Stimulated activated memory B cell treated with anti-CD40 and anti-IgM and Interleukin-4, amounts not matched to agents 10 μg/mL and 1 μg/mL and 100 μg/mL, for 72 hours (primary cell): Measurements from ENCODE around the gene MAB21L2.
"Not testable (repeated sequence)": the region's sequence is repeated elsewhere in the genome, so short reads cannot be mapped to it uniquely, and the experiment has no call there.

Source experiments
- ATAC-seq: fragments of 150-1000 bp; cut with Tn5 transposase; 2 replicates; pipeline ENCODE4 v1.10.0; 2021
- H3K27ac Mint-ChIP-seq: one replicate; pipeline ENCODE4 v1.8.0; 2022; ENCODE audit warnings: mild to moderate bottlenecking, mixed read lengths
- H3K27me3 Mint-ChIP-seq: one replicate; pipeline ENCODE4 v1.8.0; 2022; ENCODE audit warnings: mixed read lengths
- H3K36me3 Mint-ChIP-seq: one replicate; pipeline ENCODE4 v1.8.0; 2022; ENCODE audit warnings: mixed read lengths
- H3K4me1 Mint-ChIP-seq: one replicate; pipeline ENCODE4 v1.8.0; 2022; ENCODE audit warnings: mixed read lengths
- H3K4me3 Mint-ChIP-seq: one replicate; pipeline ENCODE4 v1.8.0; 2022; ENCODE audit warnings: mild to moderate bottlenecking, moderate library complexity, mixed read lengths
- H3K9me3 Mint-ChIP-seq: one replicate; pipeline ENCODE4 v1.8.0; 2022; ENCODE audit warnings: mixed read lengths

Gene MAB21L2

GRCh38 chr4:150582146-150582872, at the start of gene MAB21L2:
MAB21L2 (plus strand) TSS chr4:150582151; CDS start chr4:150583030, 879 bp downstream.
- H3K4me1 Mint-ChIP-seq, result no peaks in the 10 kb centered on the region
- no peak within 1 kb of the TSS for H3K4me3 Mint-ChIP-seq
- H3K27ac Mint-ChIP-seq, result no peak within 1 kb of the TSS
- H3K36me3 Mint-ChIP-seq, result peaks cover 71% of the 10 kb centered on the region
- no peaks in the 10 kb centered on the region for H3K27me3 Mint-ChIP-seq
- no peak for ATAC-seq
- peaks cover 4% of the 10 kb centered on the region for H3K9me3 Mint-ChIP-seq

GRCh38 chr4:150533673-150534072, 48.3 kb upstream of the MAB21L2 start:
- Mint-ChIP-seq H3K36me3 (peaks cover 17% of the 10 kb centered on the region), H3K27ac (no peak overlapping the region), H3K4me3 (no peak overlapping the region), H3K9me3 (no peaks in the 10 kb centered on the region), H3K4me1 (no peaks in the 10 kb centered on the region), H3K27me3 (no peaks in the 10 kb centered on the region)
- ATAC-seq, result no peak

GRCh38 chr4:150534818-150535217, 47.1 kb upstream of the MAB21L2 start:
- H3K4me1 Mint-ChIP-seq, result no peaks in the 10 kb centered on the region
- no peak for ATAC-seq
- no peaks in the 10 kb centered on the region for H3K9me3 Mint-ChIP-seq
- no peaks in the 10 kb centered on the region for H3K27me3 Mint-ChIP-seq
- H3K4me3 Mint-ChIP-seq, result no peak overlapping the region
- H3K27ac Mint-ChIP-seq, result no peak overlapping the region
- peaks cover 22% of the 10 kb centered on the region for H3K36me3 Mint-ChIP-seq

- not testable (repeated sequence) for H3K9me3 Mint-ChIP-seq, ATAC-seq, H3K4me1 Mint-ChIP-seq, H3K27ac Mint-ChIP-seq, H3K4me3 Mint-ChIP-seq, H3K27me3 Mint-ChIP-seq
- H3K36me3 Mint-ChIP-seq, result peaks cover 18% of the 10 kb centered on the region
These were observed 44.0 kb upstream of the MAB21L2 start for GRCh38 chr4:150537911-150538310.

GRCh38 chr4:150540536-150540935, 41.4 kb upstream of the MAB21L2 start:
- H3K27me3 Mint-ChIP-seq, result no peaks in the 10 kb centered on the region
- H3K4me1 Mint-ChIP-seq, result peaks cover 5% of the 10 kb centered on the region
- peaks cover 22% of the 10 kb centered on the region for H3K36me3 Mint-ChIP-seq
- H3K4me3 Mint-ChIP-seq, result no peak overlapping the region
- no peak for ATAC-seq
- H3K9me3 Mint-ChIP-seq, result no peaks in the 10 kb centered on the region
- no peak overlapping the region for H3K27ac Mint-ChIP-seq

GRCh38 chr4:150540959-150541360, 41.0 kb upstream of the MAB21L2 start:
- Mint-ChIP-seq H3K4me1 (peaks cover 5% of the 10 kb centered on the region), H3K36me3 (peaks cover 22% of the 10 kb centered on the region), H3K27ac (no peak overlapping the region), H3K27me3 (no peaks in the 10 kb centered on the region), H3K4me3 (no peak overlapping the region), H3K9me3 (no peaks in the 10 kb centered on the region)
- no peak for ATAC-seq

- no peak for ATAC-seq
- H3K4me3 Mint-ChIP-seq, result no peak overlapping the region
- no peaks in the 10 kb centered on the region for H3K27me3 Mint-ChIP-seq
- H3K4me1 Mint-ChIP-seq, result peaks cover 5% of the 10 kb centered on the region
- H3K27ac Mint-ChIP-seq, result no peak overlapping the region
- H3K9me3 Mint-ChIP-seq, result no peaks in the 10 kb centered on the region
- H3K36me3 Mint-ChIP-seq, result peaks cover 22% of the 10 kb centered on the region
These were observed 40.3 kb upstream of the MAB21L2 start for GRCh38 chr4:150541681-150542080.

- peaks cover 15% of the 10 kb centered on the region for H3K36me3 Mint-ChIP-seq
- ATAC-seq, result no peak
- H3K4me1 Mint-ChIP-seq, result peaks cover 5% of the 10 kb centered on the region
- H3K27me3 Mint-ChIP-seq, result no peaks in the 10 kb centered on the region
- H3K4me3 Mint-ChIP-seq, result no peak overlapping the region
- H3K9me3 Mint-ChIP-seq, result no peaks in the 10 kb centered on the region
- no peak overlapping the region for H3K27ac Mint-ChIP-seq
These were observed 38.9 kb upstream of the MAB21L2 start for GRCh38 chr4:150543042-150543441.

- no peak for ATAC-seq
- peaks cover 5% of the 10 kb centered on the region for H3K4me1 Mint-ChIP-seq
- peaks cover 6% of the 10 kb centered on the region for H3K36me3 Mint-ChIP-seq
- no peak overlapping the region for H3K4me3 Mint-ChIP-seq
- H3K9me3 Mint-ChIP-seq, result no peaks in the 10 kb centered on the region
- H3K27me3 Mint-ChIP-seq, result no peaks in the 10 kb centered on the region
- no peak overlapping the region for H3K27ac Mint-ChIP-seq
These were observed 35.7 kb upstream of the MAB21L2 start for GRCh38 chr4:150546286-150546685.

- no peak overlapping the region for H3K4me3 Mint-ChIP-seq
- no peak for ATAC-seq
- H3K4me1 Mint-ChIP-seq, result peaks cover 5% of the 10 kb centered on the region
- peaks cover 13% of the 10 kb centered on the region for H3K36me3 Mint-ChIP-seq
- no peaks in the 10 kb centered on the region for H3K9me3 Mint-ChIP-seq
- no peaks in the 10 kb centered on the region for H3K27me3 Mint-ChIP-seq
- H3K27ac Mint-ChIP-seq, result no peak overlapping the region
These were observed 34.7 kb upstream of the MAB21L2 start for GRCh38 chr4:150547154-150547838.

- not testable (repeated sequence) for H3K4me3 Mint-ChIP-seq, H3K27ac Mint-ChIP-seq, ATAC-seq, H3K27me3 Mint-ChIP-seq, H3K4me1 Mint-ChIP-seq, H3K9me3 Mint-ChIP-seq
- H3K36me3 Mint-ChIP-seq, result peaks cover 40% of the 10 kb centered on the region
These were observed 24.1 kb upstream of the MAB21L2 start for GRCh38 chr4:150557811-150558210.

- H3K27ac Mint-ChIP-seq, result no peak overlapping the region
- no peak overlapping the region for H3K4me3 Mint-ChIP-seq
- H3K9me3 Mint-ChIP-seq, result peaks cover 3% of the 10 kb centered on the region
- peaks cover 40% of the 10 kb centered on the region for H3K36me3 Mint-ChIP-seq
- no peaks in the 10 kb centered on the region for H3K4me1 Mint-ChIP-seq
- H3K27me3 Mint-ChIP-seq, result no peaks in the 10 kb centered on the region
- no peak for ATAC-seq
These were observed 20.7 kb upstream of the MAB21L2 start for GRCh38 chr4:150561143-150561737.

GRCh38 chr4:150562250-150562649, 19.7 kb upstream of the MAB21L2 start:
- H3K4me3 Mint-ChIP-seq, result no peak overlapping the region
- H3K27ac Mint-ChIP-seq, result no peak overlapping the region
- H3K36me3 Mint-ChIP-seq, result peaks cover 38% of the 10 kb centered on the region
- no peaks in the 10 kb centered on the region for H3K4me1 Mint-ChIP-seq
- ATAC-seq, result no peak
- H3K9me3 Mint-ChIP-seq, result peaks cover 3% of the 10 kb centered on the region
- H3K27me3 Mint-ChIP-seq, result no peaks in the 10 kb centered on the region

GRCh38 chr4:150562751-150563150, 19.2 kb upstream of the MAB21L2 start:
- Mint-ChIP-seq H3K4me3 (no peak overlapping the region), H3K9me3 (peaks cover 3% of the 10 kb centered on the region), H3K4me1 (no peaks in the 10 kb centered on the region), H3K27me3 (no peaks in the 10 kb centered on the region), H3K36me3 (peaks cover 39% of the 10 kb centered on the region), H3K27ac (no peak overlapping the region)
- ATAC-seq, result no peak

- not testable (repeated sequence) for H3K27ac Mint-ChIP-seq, H3K4me1 Mint-ChIP-seq, ATAC-seq, H3K9me3 Mint-ChIP-seq, H3K27me3 Mint-ChIP-seq, H3K4me3 Mint-ChIP-seq
- H3K36me3 Mint-ChIP-seq, result peaks cover 40% of the 10 kb centered on the region
These were observed 17.0 kb upstream of the MAB21L2 start for GRCh38 chr4:150564967-150565366.

- ATAC-seq, result no peak
- no peak overlapping the region for H3K27ac Mint-ChIP-seq
These were observed 14.9 kb upstream of the MAB21L2 start for GRCh38 chr4:150567070-150567469.

More at GRCh38 chr4:150567070-150567469, 14.9 kb upstream of the MAB21L2 start:
- Mint-ChIP-seq H3K4me3 (no peak overlapping the region), H3K36me3 (peaks cover 40% of the 10 kb centered on the region), H3K9me3 (peaks cover 3% of the 10 kb centered on the region), H3K27me3 (no peaks in the 10 kb centered on the region), H3K4me1 (no peaks in the 10 kb centered on the region)
